Lower leg skin (tissue), 3 donors: Measurements from ENCODE around the gene ENDOD1.

Experiments
- CTCF ChIP-seq, 3 donors: fragments of 450-650 bp; IDR thresholded peaks; one replicate each; pipeline ENCODE4 v1.5.1; 2016; ENCODE audit warnings: antibody characterized with exemption in 3 of 3, mild to moderate bottlenecking in 3 of 3, moderate library complexity in 2 of 3
- POLR2A ChIP-seq, 2 donors: fragments of 450-650 bp; IDR thresholded peaks; one replicate each; pipeline ENCODE4 v1.6.1; 2016 to 2017; ENCODE audit warnings: antibody characterized with exemption in 2 of 2, mild to moderate bottlenecking in 1 of 2, moderate library complexity in 1 of 2

- TF ChIP-seq POLR2A (IDR thresholded peaks at IDR 0.05) (no peak), CTCF (IDR thresholded peaks at IDR 0.05) (no peak)
Measured at GRCh38 chr11:95104856-95105255, 15.2 kb downstream of the ENDOD1 start.
